Loucy (cell line): Measurements from ENCODE around the gene NOTCH2NLA.
"Not testable (repeated sequence)": the region's sequence is repeated elsewhere in the genome, so short reads cannot be mapped to it uniquely, and the experiment has no call there.

ENCODE experiments used
- CTCF ChIP-seq: fragments of 200-600 bp; sonication (generic); conservative IDR thresholded peaks from 2 replicates; pipeline ENCODE4 v1.5.1; 2014; ENCODE audit warnings: mild to moderate bottlenecking, antibody characterized with exemption, low read length
- EZH2phosphoT487 ChIP-seq: fragments of 200-600 bp; IDR thresholded peaks from 2 replicates; pipeline ENCODE4 v1.6.1; 2018; ENCODE audit warnings: antibody characterized with exemption, mild to moderate bottlenecking, moderate library complexity, borderline replicate concordance

- TF ChIP-seq CTCF, EZH2phosphoT487: not testable (repeated sequence)
These were observed 608 bp downstream of the NOTCH2NLA start for GRCh38 chr1:146228144-146228682.
